Calu3 (cell line): ENCODE data around the gene KCNJ2. TPM values are rescaled to one million over a fixed set of nuclear protein-coding genes. Genes with fewer than 3 reads are reported as not detected.

Experiments used
- BruUV-seq: library from RNA; stranded (reverse); fragments of 400-500 nt; replicated peaks from 2 replicates; lab custom pipeline; 2021; lab: Mats Ljungman, UMichigan
- CTCF ChIA-PET: fragments of 300-600 bp; sonication (Branson Sonifier 250); formaldehyde crosslinking; loops from one replicate; lab custom pipeline; 2022; ENCODE audit warnings: antibody characterized with exemption; lab: Charles Lee
- DNase-seq: peaks from one replicate; pipeline ENCODE4 v3.0.0; 2022
- H3K27ac Mint-ChIP-seq: one replicate; pipeline ENCODE4 v1.8.0; 2022; ENCODE audit warnings: mixed read lengths; ENCODE audit not compliant: unreplicated experiment
- H3K27me3 Mint-ChIP-seq: one replicate; pipeline ENCODE4 v1.8.0; 2022; ENCODE audit warnings: mixed read lengths; ENCODE audit not compliant: unreplicated experiment
- H3K36me3 Mint-ChIP-seq: one replicate; pipeline ENCODE4 v1.8.0; 2022; ENCODE audit warnings: mild to moderate bottlenecking, moderate library complexity, mixed read lengths; ENCODE audit not compliant: insufficient read depth, unreplicated experiment
- H3K4me1 Mint-ChIP-seq: one replicate; pipeline ENCODE4 v1.8.0; 2022; ENCODE audit warnings: mild to moderate bottlenecking, low read depth, mixed read lengths; ENCODE audit not compliant: unreplicated experiment
- H3K4me3 Mint-ChIP-seq: one replicate; pipeline ENCODE4 v1.8.0; 2022; ENCODE audit warnings: mild to moderate bottlenecking, low read depth, moderate library complexity, mixed read lengths; ENCODE audit not compliant: unreplicated experiment
- H3K9me3 Mint-ChIP-seq: one replicate; pipeline ENCODE4 v1.8.0; 2022; ENCODE audit warnings: low read depth, mixed read lengths; ENCODE audit not compliant: unreplicated experiment
- intact Hi-C: fragments of 100-400 bp; cut with micrococcal nuclease; formaldehyde crosslinking; loops from one replicate; pipeline ENCODE4 v1.10.0; 2022; ENCODE audit not compliant: unreplicated experiment
- total RNA-seq: library from RNA; stranded (reverse); gene quantifications from 2 replicates; pipeline ENCODE4 v1.2.3, GENCODE V29; 2022
- TF ChIP-seq, protein P1 (sequence below): fragments of 200-600 bp; IDR thresholded peaks from one replicate; pipeline ENCODE4 v1.8.0; 2022; ENCODE audit warnings: antibody characterized with exemption; ENCODE audit not compliant: unreplicated experiment

Gene KCNJ2
- total RNA-seq, 1 experiment from 2014 or later, result not detected

DNA sequence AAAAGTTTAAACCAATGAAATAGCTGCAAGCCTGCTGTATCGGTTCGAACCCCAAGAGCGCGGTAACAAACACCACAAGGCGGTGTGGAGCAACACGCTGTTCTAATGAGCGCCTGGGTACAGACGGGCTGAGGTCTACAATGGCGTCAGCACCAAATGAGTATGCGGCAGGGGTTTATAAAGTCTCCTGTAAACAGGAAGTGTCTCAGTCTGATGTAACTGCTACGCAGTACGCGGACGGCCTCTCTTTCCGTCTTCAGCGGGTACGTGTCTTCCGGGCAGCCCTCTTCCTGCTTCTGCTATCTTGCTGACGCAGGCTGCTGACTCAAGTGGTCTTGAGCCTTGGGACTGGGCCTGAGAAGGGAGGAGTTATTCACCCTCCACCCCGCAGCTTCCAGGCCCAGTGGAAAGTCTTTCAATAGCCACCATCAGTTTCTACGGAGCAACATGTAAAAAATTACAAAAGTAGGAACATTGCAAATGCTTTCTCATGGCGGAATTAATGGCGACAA lies 40.5 kb upstream of the KCNJ2 start:
- H3K4me3 Mint-ChIP-seq, result no peak overlapping the region
- H3K27ac Mint-ChIP-seq, result no peak overlapping the region
- no peaks in the 10 kb centered on the region for H3K4me1 Mint-ChIP-seq
- TF ChIP-seq, protein P1, sequence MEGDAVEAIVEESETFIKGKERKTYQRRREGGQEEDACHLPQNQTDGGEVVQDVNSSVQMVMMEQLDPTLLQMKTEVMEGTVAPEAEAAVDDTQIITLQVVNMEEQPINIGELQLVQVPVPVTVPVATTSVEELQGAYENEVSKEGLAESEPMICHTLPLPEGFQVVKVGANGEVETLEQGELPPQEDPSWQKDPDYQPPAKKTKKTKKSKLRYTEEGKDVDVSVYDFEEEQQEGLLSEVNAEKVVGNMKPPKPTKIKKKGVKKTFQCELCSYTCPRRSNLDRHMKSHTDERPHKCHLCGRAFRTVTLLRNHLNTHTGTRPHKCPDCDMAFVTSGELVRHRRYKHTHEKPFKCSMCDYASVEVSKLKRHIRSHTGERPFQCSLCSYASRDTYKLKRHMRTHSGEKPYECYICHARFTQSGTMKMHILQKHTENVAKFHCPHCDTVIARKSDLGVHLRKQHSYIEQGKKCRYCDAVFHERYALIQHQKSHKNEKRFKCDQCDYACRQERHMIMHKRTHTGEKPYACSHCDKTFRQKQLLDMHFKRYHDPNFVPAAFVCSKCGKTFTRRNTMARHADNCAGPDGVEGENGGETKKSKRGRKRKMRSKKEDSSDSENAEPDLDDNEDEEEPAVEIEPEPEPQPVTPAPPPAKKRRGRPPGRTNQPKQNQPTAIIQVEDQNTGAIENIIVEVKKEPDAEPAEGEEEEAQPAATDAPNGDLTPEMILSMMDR, result no peak
- H3K9me3 Mint-ChIP-seq, result peaks cover 13% of the 10 kb centered on the region
- CTCF ChIA-PET, result no interaction called here
- DNase-seq, result no peak
- no peaks in the 10 kb centered on the region for H3K36me3 Mint-ChIP-seq
- BruUV-seq, result no TSS peak
- no peaks in the 10 kb centered on the region for H3K27me3 Mint-ChIP-seq
- intact Hi-C loops, result no loop called here

DNA sequence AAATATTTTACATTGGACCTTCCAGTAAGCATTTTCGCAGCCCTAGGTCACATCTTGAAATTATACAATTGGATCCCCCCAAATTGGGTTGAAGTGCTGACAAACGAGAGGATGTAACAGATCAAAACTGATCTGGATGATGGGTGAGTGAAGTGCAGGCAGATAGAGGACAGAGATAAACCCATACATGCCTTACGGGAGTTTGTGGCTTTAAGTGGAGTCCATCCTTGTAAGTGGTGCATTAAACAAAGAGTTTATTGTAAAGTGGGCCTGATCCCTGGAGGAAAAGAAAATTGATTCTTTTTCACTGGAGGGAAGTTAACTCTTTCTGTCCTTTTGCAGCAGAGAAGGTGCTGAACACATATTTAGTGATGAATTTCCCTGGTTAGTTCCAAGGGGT lies 39.0 kb upstream of the KCNJ2 start:
- H3K27me3 Mint-ChIP-seq, result no peaks in the 10 kb centered on the region
- no peak overlapping the region for H3K27ac Mint-ChIP-seq
- intact Hi-C loops, result no loop called here
- TF ChIP-seq, protein P1, result no peak
- no TSS peak for BruUV-seq
- CTCF ChIA-PET, result no interaction called here
- no peaks in the 10 kb centered on the region for H3K36me3 Mint-ChIP-seq
- H3K4me1 Mint-ChIP-seq, result no peaks in the 10 kb centered on the region
- H3K9me3 Mint-ChIP-seq, result peaks cover 13% of the 10 kb centered on the region
- no peak for DNase-seq
- H3K4me3 Mint-ChIP-seq, result no peak overlapping the region

DNA sequence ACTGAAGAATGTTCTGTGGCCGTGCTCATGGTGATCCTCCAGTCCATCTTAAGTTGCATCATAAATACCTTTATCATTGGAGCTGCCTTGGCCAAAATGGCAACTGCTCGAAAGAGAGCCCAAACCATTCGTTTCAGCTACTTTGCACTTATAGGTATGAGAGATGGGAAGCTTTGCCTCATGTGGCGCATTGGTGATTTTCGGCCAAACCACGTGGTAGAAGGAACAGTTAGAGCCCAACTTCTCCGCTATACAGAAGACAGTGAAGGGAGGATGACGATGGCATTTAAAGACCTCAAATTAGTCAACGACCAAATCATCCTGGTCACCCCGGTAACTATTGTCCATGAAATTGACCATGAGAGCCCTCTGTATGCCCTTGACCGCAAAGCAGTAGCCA lies 36.8 kb upstream of the KCNJ2 start:
- Mint-ChIP-seq H3K4me3 (no peak overlapping the region), H3K36me3 (peaks cover 3% of the 10 kb centered on the region), H3K4me1 (no peaks in the 10 kb centered on the region), H3K9me3 (peaks cover 11% of the 10 kb centered on the region), H3K27ac (no peak overlapping the region), H3K27me3 (no peaks in the 10 kb centered on the region)
- TF ChIP-seq, protein P1, result no peak
- BruUV-seq, result no TSS peak
- CTCF ChIA-PET, result no interaction called here
- DNase-seq, result no peak
- intact Hi-C loops, result no loop called here

DNA sequence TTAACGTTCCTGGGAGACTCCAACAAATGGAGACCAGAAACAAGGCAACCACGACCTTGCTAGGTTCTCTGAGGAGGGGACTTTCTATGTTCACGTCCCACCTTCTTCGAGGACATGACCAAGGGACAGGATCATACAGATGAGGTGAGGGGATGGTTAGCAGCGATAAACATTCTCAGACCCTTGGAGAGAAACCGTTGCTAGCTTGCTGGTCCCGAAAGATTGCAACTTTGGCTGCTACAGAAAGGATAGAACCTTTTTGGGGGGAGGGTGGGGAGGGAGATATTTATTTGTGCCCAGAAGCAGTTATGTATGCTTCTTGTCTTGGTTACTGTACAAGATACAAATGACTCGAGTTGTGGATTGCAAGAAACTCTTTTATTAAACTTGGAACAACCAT lies 35.3 kb upstream of the KCNJ2 start:
- no TSS peak for BruUV-seq
- Mint-ChIP-seq H3K9me3 (peaks cover 9% of the 10 kb centered on the region), H3K36me3 (peaks cover 4% of the 10 kb centered on the region), H3K27me3 (no peaks in the 10 kb centered on the region), H3K4me1 (no peaks in the 10 kb centered on the region), H3K27ac (no peak overlapping the region), H3K4me3 (no peak overlapping the region)
- TF ChIP-seq, protein P1, result no peak
- CTCF ChIA-PET, result no interaction called here
- intact Hi-C loops, result no loop called here
- DNase-seq, result no peak
